K562 (cell line): ENCODE results near the gene PGF. TPM values are rescaled to one million over a fixed set of nuclear protein-coding genes. Genes with fewer than 3 reads are reported as not detected.
A peak's percentile ranks its signal among the peaks of the same experiment; 100 is the strongest.

Experiments
- ATAC-seq: fragments of 200-7000 bp; cut with Tn5 transposase; 3 replicates; pipeline ENCODE4 v1.9.1; 2020; ENCODE audit warnings: moderate library complexity
- BruUV-seq: library from RNA; stranded (reverse); fragments of 400-500 nt; replicated peaks from 2 replicates; lab custom pipeline; 2021; lab: Mats Ljungman, UMichigan
- CTCF ChIA-PET: fragments of 300-600 bp; formaldehyde crosslinking; extraction: SDS; loops from one replicate; lab custom pipeline; 2021; ENCODE audit warnings: low intra/inter-chr PET ratio; lab: Yijun Ruan, JAX
- POLR2A ChIA-PET: fragments of 300-600, 350-650 bp; sonication (Branson Sonifier 250); formaldehyde crosslinking; extraction: SDS; loops from one replicate; lab custom pipeline; 2021; ENCODE audit warnings: antibody characterized with exemption, inconsistent platforms; lab: Yijun Ruan, JAX
- DNase-seq, 4 experiments: peaks; one replicate each; pipeline versions ENCODE4 v3.0.0 to v3.0.0-alpha.2; 2011 to 2018; ENCODE audit warnings: low spot score in 3 of 4, mixed read lengths in 3 of 4; ENCODE audit errors: extremely low read depth in 1 of 4
- FAIRE-seq: peaks from 2 replicates; lab custom pipeline; 2011; peaks lifted over from hg19 to GRCh38; lab: Jason Lieb, UNC
- H2AFZ ChIP-seq: 2 replicates; pipeline ENCODE4 v1.6.0; 2011; ENCODE audit warnings: low read depth, low read length, control low read depth, inconsistent platforms
- H3K27ac ChIP-seq: fragments of 200-600 bp; 3 replicates; pipeline ENCODE4 v1.8.0; 2011; ENCODE audit warnings: low read depth, mild to moderate bottlenecking, control low read depth, inconsistent platforms, low read length, moderate library complexity, mixed read lengths; ENCODE audit errors: extremely low read depth
- H3K27me3 ChIP-seq, 2 experiments: fragments of 300-600 bp in 1 of 2; 2 replicates in 1 of 2; 3 replicates in 1 of 2; pipeline versions ENCODE4 v1.6.0 to v1.8.0; 2011; ENCODE audit warnings: inconsistent platforms in 2 of 2, low read length in 2 of 2, mild to moderate bottlenecking in 1 of 2, mixed read lengths in 1 of 2, moderate library complexity in 1 of 2; ENCODE audit not compliant: control insufficient read depth in 2 of 2, insufficient read depth in 2 of 2
- H3K36me3 ChIP-seq: fragments of 300-600 bp; 3 replicates; pipeline ENCODE4 v1.8.0; 2011; ENCODE audit warnings: mild to moderate bottlenecking, low read length, inconsistent platforms; ENCODE audit not compliant: control insufficient read depth, insufficient read depth
- H3K4me1 ChIP-seq, 2 experiments: fragments of 200-600 bp in 1 of 2; replicated peaks in 1 of 2; 2 replicates in 1 of 2; 3 replicates in 1 of 2; pipeline versions ENCODE4 v1.5.1 to v1.8.0; 2011; ENCODE audit warnings: inconsistent platforms in 2 of 2, low read length in 2 of 2, mild to moderate bottlenecking in 1 of 2, mixed read lengths in 1 of 2, moderate library complexity in 1 of 2; ENCODE audit not compliant: control insufficient read depth in 2 of 2, insufficient read depth in 2 of 2
- H3K4me2 ChIP-seq: 2 replicates; pipeline ENCODE4 v1.6.1; 2011; ENCODE audit warnings: low read length, control low read depth, inconsistent platforms, mixed read lengths; ENCODE audit not compliant: insufficient read depth
- H3K4me3 ChIP-seq: fragments of 200-600 bp; sonication (generic), shearing (Covaris generic); 2 replicates; pipeline ENCODE4 v1.5.1; 2016; ENCODE audit warnings: control low read depth, inconsistent platforms
- H3K79me2 ChIP-seq: fragments of 200-600 bp; 3 replicates; pipeline ENCODE4 v1.8.0; 2011; ENCODE audit warnings: low read length, inconsistent platforms; ENCODE audit not compliant: control insufficient read depth, insufficient read depth
- H3K9ac ChIP-seq, 2 experiments: 2 replicates each; pipeline versions ENCODE4 v1.6.0 to v1.6.1; 2011; ENCODE audit warnings: low read depth in 2 of 2, low read length in 2 of 2, control low read depth in 1 of 2, inconsistent platforms in 1 of 2, mild to moderate bottlenecking in 1 of 2, mixed read lengths in 1 of 2; ENCODE audit not compliant: insufficient read depth in 1 of 2
- H3K9me1 ChIP-seq: one replicate; pipeline ENCODE4 v1.6.0; 2011; ENCODE audit warnings: inconsistent platforms, mild to moderate bottlenecking, low read length, moderate library complexity; ENCODE audit not compliant: control insufficient read depth, insufficient read depth
- H3K9me3 ChIP-seq: replicated peaks from 2 replicates; pipeline ENCODE4 v1.5.1; 2011; ENCODE audit warnings: low read depth, low read length, inconsistent platforms; ENCODE audit not compliant: control insufficient read depth, insufficient read depth
- H4K20me1 ChIP-seq: replicated peaks from 2 replicates; pipeline ENCODE4 v1.6.1; 2011; ENCODE audit warnings: low read length, inconsistent platforms, mixed read lengths; ENCODE audit not compliant: control insufficient read depth, insufficient read depth
- CEBPG ChIP-seq, 3 experiments: fragments of 200-800 bp in 1 of 3; sonication (Bioruptor generic) in 1 of 3; sonication (generic) in 1 of 3; formaldehyde crosslinking in 1 of 3; IDR thresholded peaks in 2 of 3; conservative IDR thresholded peaks in 1 of 3; 2 replicates each; pipeline versions ENCODE4 v1.6.1 to v1.8.0; 2016 to 2022; ENCODE audit warnings: missing compliant biosample characterization in 2 of 3, missing genetic modification characterization in 2 of 3, mild to moderate bottlenecking in 1 of 3, missing genetic modification reagents in 1 of 3
- DMBX1 ChIP-seq: fragments of 250-450 bp; sonication (Bioruptor Pico); IDR thresholded peaks from 2 replicates; pipeline ENCODE4 v1.8.0; 2022; ENCODE audit warnings: inconsistent platforms, mild to moderate bottlenecking, moderate library complexity, borderline replicate concordance
- EGR1 ChIP-seq: fragments of 450-650 bp; conservative IDR thresholded peaks from 2 replicates; pipeline ENCODE4 v1.6.1; 2017; ENCODE audit warnings: mild to moderate bottlenecking
- MAFG ChIP-seq: fragments of 450-650 bp; conservative IDR thresholded peaks from 2 replicates; pipeline ENCODE4 v1.6.1; 2016; ENCODE audit warnings: missing genetic modification characterization, missing compliant biosample characterization
- TAF7 ChIP-seq: fragments of 450-650 bp; IDR thresholded peaks from 2 replicates; pipeline ENCODE4 v1.6.1; 2016; ENCODE audit warnings: missing genetic modification characterization, missing compliant biosample characterization
- TBL1XR1 ChIP-seq, 2 experiments: IDR thresholded peaks; 2 replicates each; pipeline ENCODE4 v1.6.1; 2012; ENCODE audit warnings: improper control_type of control experiment in 2 of 2, low read length in 2 of 2, mild to moderate bottlenecking in 1 of 2
- TRIM24 ChIP-seq, 2 experiments: fragments of 450-650 bp; IDR thresholded peaks; 2 replicates each; pipeline ENCODE4 v1.6.1; 2016
- ZKSCAN3 ChIP-seq: fragments of 250-450 bp; sonication (Bioruptor Pico); IDR thresholded peaks from 2 replicates; pipeline ENCODE4 v1.4.0; 2020
- ZNF644 ChIP-seq: fragments of 200-800 bp; sonication (Bioruptor generic); IDR thresholded peaks from 2 replicates; pipeline ENCODE4 v1.6.1; 2016; ENCODE audit warnings: low read depth, missing genetic modification characterization, missing compliant biosample characterization
- WGBS: fragments of 100-300 bp; shearing (Covaris generic); methylation state at CpG from one replicate; pipeline ENCODE4 v1.1.6; 2016; ENCODE audit warnings: low coverage, mixed read lengths; ENCODE audit not compliant: insufficient coverage; ENCODE audit errors: missing lambda C conversion rate; 5-methylcytosine and 5-hydroxymethylcytosine counted together
- in situ Hi-C: fragments of 300-500 bp; cut with MboI; formaldehyde crosslinking; loops from 4 replicates; pipeline ENCODE4 v1.15.0; 2018; ENCODE audit warnings: inconsistent platforms, mixed read lengths
- intact Hi-C: fragments of 100-400 bp; cut with micrococcal nuclease; formaldehyde crosslinking; loops from 2 replicates; pipeline ENCODE4 v1.14.2; 2022
- polyA plus RNA-seq, 8 experiments: library from polyadenylated mRNA; depleted of rRNA in 4 of 8; stranded (reverse) in 5 of 8; unstranded in 3 of 8; fragments of >200 nt; fragmentation: Nextera tagmentation in 2 of 8; fragmentation: Illumina TruSeq in 1 of 8; extraction: Ambion mirVana in 2 of 8; extraction: Trizol in 1 of 8; gene quantifications; 2 replicates each; pipeline versions ENCODE4 v1.2.1 to v1.2.3, GENCODE V29; 2011 to 2014; ENCODE audit warnings: inconsistent platforms in 1 of 8, missing spikeins in 1 of 8
- total RNA-seq, 7 experiments: library from RNA; depleted of rRNA in 6 of 7; stranded (reverse); fragments of >200 nt in 6 of 7; fragmentation: Illumina TruSeq in 2 of 7; extraction: Trizol in 2 of 7; gene quantifications; 2 replicates each; pipeline versions ENCODE4 v1.2.1 to v1.2.3, GENCODE V29; 2011 to 2021; ENCODE audit warnings: low replicate concordance in 1 of 7
- TF ChIP-seq, protein P1 (sequence below): fragments of 450-650 bp; IDR thresholded peaks from 2 replicates; pipeline ENCODE4 v1.7.1; 2018; ENCODE audit warnings: mild to moderate bottlenecking, low read depth; ENCODE audit not compliant: partially characterized antibody
- TF ChIP-seq, protein P2 (sequence below), 2 experiments: fragments of 450-650 bp; formaldehyde crosslinking in 1 of 2; IDR thresholded peaks; 2 replicates each; pipeline versions ENCODE4 v1.4.0 to v1.6.1; 2014 to 2020; ENCODE audit warnings: mild to moderate bottlenecking in 2 of 2, borderline replicate concordance in 1 of 2, low read depth in 1 of 2

PGF gene
- total and polyA plus RNA-seq, 9 of the 15 experiments (the other 6 are each of a cell fraction or from before 2014, with no cell fraction given): 0.04 to 0.44 (median 0.18) TPM

DNA sequence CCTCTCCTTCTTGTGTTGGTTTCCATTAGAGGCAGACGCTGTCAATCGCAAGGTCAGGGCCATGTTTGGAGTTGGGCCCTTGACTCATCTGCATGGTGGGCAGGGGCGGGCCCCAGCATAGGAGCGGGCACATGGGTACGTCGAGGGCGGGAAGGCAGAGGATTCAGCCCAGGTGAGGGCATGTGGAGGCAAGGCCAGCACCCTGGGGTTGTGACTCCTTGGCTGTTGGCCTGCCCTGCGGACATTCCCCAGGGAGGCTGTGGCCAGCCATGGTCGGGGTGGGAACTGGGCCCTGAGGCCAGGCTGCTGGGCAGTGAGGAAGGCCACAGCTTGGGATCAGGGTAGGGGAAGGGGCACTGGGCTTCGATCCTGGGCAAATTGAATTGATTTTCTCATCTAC lies 42.6 kb downstream of the PGF start:
- Histone ChIP-seq H3K4me3 (no peak overlapping the region), H3K79me2 (no peaks in the 10 kb centered on the region), H3K4me2 (no peak overlapping the region), H3K27me3 (no peaks in the 10 kb centered on the region), H3K36me3 (no peaks in the 10 kb centered on the region), H3K9me1 (no peaks in the 10 kb centered on the region), H2AFZ (no peak overlapping the region), H3K27ac (no peak overlapping the region), H3K4me1 (peaks cover 6 to 28% of the 10 kb centered on the region in 2 experiments; a peak in 2 of 5 replicates), H3K9me3 (no peaks in the 10 kb centered on the region), H4K20me1 (no peaks in the 10 kb centered on the region), H3K9ac (0 out of 4 replicates have a peak overlapping the region, but pooled peaks of 1 of the 2 experiments have one; percentile 26)
- ChIA-PET POLR2A (interaction anchor here (0.8 kb wide), 1 partner anchor 205 kb away, joined by 3 read pairs; no protein-coding TSS in a partner anchor), CTCF (no interaction called here)
- FAIRE-seq: no peak
- intact Hi-C loops: loop anchor here (10.0 kb wide), 1 partner anchor 392 kb away; no protein-coding TSS in a partner anchor
- BruUV-seq: no TSS peak
- in situ Hi-C loops: loop anchor here (10.0 kb wide), 1 partner anchor 162 kb away; no protein-coding TSS in a partner anchor
- ATAC-seq: no peak
- no peak for DNase-seq
- WGBS: 82% methylated on average over 7 of the region's 10 CpGs
- TF ChIP-seq TBL1XR1 (IDR thresholded peaks at IDR 0.05; ENCODE audit: low read length in 2 of 2) (no peak), DMBX1 (no peak), ZNF644 (tag) (no peak), EGR1 (no peak), MAFG (tag) (no peak), ZKSCAN3 (CRISPR knock-in tag) (no peak), CEBPG (CRISPR knock-in tag; IDR thresholded peaks at IDR 0.05) (no peak), CEBPG (tag; conservative IDR thresholded peaks at IDR 0.05 in 1 of 2, IDR thresholded peaks at IDR 0.05 in 1 of 2) (no peak), TAF7 (tag) (no peak), TRIM24 (IDR thresholded peaks at IDR 0.05) (no peak)
- TF ChIP-seq, protein P1, sequence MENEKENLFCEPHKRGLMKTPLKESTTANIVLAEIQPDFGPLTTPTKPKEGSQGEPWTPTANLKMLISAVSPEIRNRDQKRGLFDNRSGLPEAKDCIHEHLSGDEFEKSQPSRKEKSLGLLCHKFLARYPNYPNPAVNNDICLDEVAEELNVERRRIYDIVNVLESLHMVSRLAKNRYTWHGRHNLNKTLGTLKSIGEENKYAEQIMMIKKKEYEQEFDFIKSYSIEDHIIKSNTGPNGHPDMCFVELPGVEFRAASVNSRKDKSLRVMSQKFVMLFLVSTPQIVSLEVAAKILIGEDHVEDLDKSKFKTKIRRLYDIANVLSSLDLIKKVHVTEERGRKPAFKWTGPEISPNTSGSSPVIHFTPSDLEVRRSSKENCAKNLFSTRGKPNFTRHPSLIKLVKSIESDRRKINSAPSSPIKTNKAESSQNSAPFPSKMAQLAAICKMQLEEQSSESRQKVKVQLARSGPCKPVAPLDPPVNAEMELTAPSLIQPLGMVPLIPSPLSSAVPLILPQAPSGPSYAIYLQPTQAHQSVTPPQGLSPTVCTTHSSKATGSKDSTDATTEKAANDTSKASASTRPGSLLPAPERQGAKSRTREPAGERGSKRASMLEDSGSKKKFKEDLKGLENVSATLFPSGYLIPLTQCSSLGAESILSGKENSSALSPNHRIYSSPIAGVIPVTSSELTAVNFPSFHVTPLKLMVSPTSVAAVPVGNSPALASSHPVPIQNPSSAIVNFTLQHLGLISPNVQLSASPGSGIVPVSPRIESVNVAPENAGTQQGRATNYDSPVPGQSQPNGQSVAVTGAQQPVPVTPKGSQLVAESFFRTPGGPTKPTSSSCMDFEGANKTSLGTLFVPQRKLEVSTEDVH: no peak
- TF ChIP-seq, protein P2, sequence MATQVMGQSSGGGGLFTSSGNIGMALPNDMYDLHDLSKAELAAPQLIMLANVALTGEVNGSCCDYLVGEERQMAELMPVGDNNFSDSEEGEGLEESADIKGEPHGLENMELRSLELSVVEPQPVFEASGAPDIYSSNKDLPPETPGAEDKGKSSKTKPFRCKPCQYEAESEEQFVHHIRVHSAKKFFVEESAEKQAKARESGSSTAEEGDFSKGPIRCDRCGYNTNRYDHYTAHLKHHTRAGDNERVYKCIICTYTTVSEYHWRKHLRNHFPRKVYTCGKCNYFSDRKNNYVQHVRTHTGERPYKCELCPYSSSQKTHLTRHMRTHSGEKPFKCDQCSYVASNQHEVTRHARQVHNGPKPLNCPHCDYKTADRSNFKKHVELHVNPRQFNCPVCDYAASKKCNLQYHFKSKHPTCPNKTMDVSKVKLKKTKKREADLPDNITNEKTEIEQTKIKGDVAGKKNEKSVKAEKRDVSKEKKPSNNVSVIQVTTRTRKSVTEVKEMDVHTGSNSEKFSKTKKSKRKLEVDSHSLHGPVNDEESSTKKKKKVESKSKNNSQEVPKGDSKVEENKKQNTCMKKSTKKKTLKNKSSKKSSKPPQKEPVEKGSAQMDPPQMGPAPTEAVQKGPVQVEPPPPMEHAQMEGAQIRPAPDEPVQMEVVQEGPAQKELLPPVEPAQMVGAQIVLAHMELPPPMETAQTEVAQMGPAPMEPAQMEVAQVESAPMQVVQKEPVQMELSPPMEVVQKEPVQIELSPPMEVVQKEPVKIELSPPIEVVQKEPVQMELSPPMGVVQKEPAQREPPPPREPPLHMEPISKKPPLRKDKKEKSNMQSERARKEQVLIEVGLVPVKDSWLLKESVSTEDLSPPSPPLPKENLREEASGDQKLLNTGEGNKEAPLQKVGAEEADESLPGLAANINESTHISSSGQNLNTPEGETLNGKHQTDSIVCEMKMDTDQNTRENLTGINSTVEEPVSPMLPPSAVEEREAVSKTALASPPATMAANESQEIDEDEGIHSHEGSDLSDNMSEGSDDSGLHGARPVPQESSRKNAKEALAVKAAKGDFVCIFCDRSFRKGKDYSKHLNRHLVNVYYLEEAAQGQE (IDR thresholded peaks at IDR 0.05; ENCODE audit: borderline replicate concordance): no peak
- TF ChIP-seq, protein P2 (CRISPR knock-in tag; IDR thresholded peaks at IDR 0.05; ENCODE audit: low read depth): no peak
